ENCODE results near the gene REELD1.
A peak's percentile ranks its signal among the peaks of the same experiment; 100 is the strongest.

The REELD1 gene

GRCh38 chr4:146229406-146229805 is 15.1 kb downstream of the REELD1 start:
- DNase-seq = no peak

GRCh38 chr4:146232131-146232722 is 17.9 kb downstream of the REELD1 start:
- DNase-seq = peak; percentile 11 to 56 (median 42)

- peak; percentile 78 to 88 (median 86) for DNase-seq
Observed at GRCh38 chr4:146235654-146236177, 21.4 kb downstream of the REELD1 start.

DNA sequence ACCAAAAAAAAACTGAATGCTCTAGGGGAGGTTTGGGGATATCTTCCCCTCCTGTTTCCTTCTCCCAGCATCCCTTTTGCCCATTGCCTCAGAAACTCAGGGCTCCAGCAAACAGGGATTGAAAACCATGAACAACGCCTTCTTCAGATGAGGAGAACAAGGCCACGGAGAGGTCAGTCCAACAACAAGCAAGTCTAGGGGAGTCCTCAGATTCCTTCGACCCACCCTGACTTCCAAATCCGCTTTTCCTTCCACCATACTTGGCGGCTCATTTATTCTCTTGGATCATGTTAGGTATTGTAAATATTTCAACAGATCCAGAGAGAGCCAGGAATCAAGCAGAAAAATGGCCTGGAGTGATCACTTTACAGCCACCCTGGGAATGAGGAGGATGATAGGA is 21.9 kb downstream of the REELD1 start:
- DNase-seq = no peak

DNA sequence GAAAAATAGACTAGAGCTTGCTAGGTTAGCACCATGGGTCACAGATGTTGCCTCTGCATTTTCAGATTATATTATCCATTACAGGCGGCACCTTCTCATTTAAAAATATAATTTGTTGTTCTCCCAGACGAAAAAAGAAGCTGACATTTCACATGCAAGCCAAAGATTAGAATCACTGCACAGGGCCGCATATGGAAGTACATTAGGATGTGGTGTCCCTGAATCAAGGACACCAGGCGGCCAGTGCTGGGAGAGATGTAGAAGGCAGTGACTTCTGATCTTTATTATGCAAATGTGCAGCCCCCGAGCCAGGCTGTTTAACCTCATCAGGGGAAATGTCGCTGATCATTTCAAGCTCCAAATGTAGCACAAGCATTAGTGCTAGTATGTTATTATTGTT is 22.8 kb downstream of the REELD1 start:
- no peak for DNase-seq

GRCh38 chr4:146238107-146238506 is 23.8 kb downstream of the REELD1 start:
- no peak for DNase-seq

- peak; percentile 74 to 79 (median 78) for DNase-seq
Observed at GRCh38 chr4:146243141-146243882, 29.0 kb downstream of the REELD1 start.

GRCh38 chr4:146243883-146244277 is 29.5 kb downstream of the REELD1 start:
- DNase-seq = no peak

GRCh38 chr4:146244496-146244895 is 30.2 kb downstream of the REELD1 start:
- DNase-seq = no peak

DNA sequence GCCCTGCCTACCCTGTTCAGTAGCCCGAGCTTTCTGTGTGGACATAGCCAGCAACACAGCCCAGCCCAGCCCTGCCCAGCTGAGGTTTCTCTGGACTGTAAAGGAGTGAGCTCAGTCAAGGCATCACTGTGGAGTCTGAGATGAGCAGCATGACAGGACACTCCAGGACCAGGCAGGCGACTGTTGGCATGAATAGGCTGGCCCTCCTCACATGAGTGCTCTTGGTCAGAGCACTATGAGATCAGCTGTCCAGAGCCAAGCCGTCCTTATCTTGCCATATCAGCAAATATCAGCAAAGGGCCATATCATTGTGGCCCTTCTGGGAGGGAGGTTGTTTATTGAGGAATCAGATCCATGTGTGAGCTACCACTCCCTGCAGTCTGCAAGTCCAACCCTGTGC is 30.9 kb downstream of the REELD1 start:
- no peak for DNase-seq

- no peak for DNase-seq
Observed at GRCh38 chr4:146245850-146246249, 31.5 kb downstream of the REELD1 start.

DNA sequence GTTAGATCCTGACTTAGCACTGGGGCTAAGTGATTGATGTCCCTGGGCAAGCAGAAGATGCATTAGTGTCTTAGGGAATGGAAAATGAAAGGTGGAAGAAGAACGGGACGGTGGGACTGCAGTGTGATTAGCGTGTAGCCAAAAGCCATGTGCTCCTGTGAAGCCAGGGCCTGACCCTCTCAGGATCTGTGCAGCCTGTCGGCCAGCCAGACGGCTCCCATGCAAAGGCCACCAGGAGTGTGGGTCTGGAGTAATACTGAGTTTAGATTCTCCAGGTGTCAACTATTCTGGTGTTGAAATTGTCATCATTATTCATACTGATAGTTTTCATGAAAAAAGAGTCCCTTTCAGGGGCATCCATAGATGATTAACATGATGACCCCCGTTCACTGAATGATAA is 32.0 kb downstream of the REELD1 start:
- no peak for DNase-seq

GRCh38 chr4:146247356-146247755 is 33.0 kb downstream of the REELD1 start:
- DNase-seq = no peak

- no peak for DNase-seq
Observed at GRCh38 chr4:146252969-146253611, 38.8 kb downstream of the REELD1 start.

- DNase-seq = no peak
Observed at GRCh38 chr4:146255463-146255862, 41.1 kb downstream of the REELD1 start.

DNA sequence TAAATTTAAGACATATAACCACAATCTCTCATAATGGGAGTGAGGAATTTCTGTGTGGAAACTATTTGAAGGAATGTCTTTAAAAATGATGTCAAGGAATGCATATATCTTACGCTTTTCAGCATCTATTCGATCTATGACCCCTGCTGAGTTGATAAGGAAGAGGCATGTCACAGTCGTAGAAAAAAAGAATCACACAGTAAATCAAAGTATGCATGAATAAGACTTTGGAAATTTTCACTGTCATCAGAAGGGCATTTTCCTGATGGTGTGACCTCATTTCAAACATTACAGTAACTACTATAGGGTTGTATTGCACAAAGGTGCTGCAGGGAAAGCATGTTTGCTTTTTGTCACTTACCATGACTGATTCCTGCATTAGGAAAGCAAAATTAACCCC is 41.5 kb downstream of the REELD1 start:
- no peak for DNase-seq

DNA sequence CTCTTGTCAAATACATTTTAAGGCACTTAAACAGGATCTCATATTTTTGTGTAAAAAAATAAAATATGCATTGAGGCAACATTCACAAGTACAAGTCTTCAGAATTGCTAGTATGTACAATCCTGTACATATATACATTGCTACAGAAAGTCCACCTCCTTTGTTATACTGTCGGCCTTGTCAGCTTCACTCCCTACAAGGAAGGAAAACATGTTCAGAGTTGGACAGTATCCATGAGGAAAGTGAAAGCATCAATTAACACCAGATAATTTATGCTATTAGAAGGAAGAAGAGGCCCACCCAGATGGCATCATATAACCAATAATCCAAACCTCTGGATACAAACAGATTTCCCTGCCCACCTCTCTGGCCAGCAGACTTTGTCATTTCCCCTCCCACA is 42.0 kb downstream of the REELD1 start:
- DNase-seq = no peak

DNA sequence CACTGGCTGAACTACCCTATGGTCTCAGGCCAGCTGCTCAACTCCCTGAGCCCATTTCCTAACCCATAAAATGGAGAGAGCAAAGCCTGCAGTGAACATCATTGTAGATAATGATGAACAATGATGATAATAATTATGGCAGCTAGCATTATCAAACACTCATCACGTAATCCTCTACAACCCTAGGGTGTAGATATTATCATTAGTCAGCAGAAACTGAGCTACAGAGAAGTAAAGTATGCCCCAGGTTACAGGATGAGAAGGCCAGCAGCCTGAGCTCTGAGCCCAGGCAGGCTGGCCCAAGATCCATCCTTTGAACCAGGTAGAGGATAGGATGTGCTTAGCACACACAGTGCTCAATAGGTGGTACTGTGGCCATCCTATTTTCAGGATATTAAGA is 43.2 kb downstream of the REELD1 start:
- no peak for DNase-seq

DNA sequence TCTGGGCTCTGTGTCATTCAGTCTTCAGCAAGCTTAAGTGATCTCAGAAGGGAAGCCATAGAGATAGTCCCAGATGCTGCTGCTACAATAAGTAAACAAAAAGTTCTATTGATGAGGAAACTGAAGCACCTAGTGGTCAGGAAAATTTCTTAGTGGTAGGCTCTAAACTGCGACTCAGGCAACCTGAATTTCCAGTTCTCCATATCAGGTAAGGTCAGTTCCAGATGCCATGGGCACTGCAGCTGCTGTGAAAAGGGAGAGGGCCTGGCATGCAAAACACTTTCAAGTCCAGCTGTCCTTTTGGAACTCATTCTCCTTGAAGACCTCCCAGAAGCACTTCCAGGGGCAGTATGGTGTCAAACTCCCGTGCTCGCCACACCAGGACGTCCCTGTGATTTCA is 46.2 kb downstream of the REELD1 start:
- no peak for DNase-seq

GRCh38 chr4:146261041-146261440 is 46.7 kb downstream of the REELD1 start:
- DNase-seq = no peak

DNA sequence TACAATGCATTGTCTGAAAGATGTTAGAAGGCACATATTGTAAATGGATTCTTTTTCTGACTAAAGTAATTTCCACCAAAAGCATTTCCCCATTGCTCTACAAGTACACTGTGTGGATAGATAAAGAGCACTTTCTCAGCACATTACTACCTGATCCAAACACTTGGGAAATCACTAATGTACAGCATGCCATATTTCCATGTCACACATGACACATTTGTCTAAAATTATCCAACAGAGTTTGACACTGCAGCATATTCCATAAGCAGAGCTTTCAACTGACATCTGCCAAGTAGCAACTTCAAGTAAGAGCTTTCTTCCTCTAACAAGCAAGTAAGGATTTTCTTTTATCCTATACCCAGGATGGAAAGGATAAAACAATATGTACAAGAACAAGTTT is 49.5 kb downstream of the REELD1 start:
- DNase-seq = no peak

DNA sequence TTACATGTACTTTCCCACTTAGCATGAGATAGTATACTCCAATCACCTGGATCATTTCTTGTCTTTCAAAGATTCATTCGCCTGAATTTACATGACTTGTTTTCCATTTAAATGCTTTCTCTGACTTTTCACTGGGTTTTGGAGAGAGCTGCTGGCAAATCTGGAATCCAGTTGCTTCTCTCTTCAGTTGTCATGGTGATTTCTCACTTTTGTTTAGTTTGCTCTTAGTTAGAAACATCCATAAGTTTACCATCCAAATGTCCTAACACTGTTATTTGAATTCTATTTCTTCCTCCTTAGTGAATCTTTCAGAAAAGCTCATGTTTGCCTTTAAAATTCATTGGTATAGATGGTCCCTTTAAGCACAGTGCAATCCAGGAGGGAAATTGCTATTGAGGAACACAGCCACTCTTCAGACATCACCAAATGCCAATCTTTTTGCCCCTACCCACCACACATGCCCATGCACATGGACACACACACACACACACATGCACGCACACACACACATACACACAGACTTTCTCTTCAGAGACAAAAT is 51.7 kb downstream of the REELD1 start:
- no peak for DNase-seq

GRCh38 chr4:146267826-146268225 is 53.5 kb downstream of the REELD1 start:
- no peak for DNase-seq

- no peak for DNase-seq
Observed at GRCh38 chr4:146269228-146269653, 54.9 kb downstream of the REELD1 start.

Measured in suppressor macrophage treated with lipopolysaccharide for 1 hour (primary cell).